RWPE2 (cell line): ENCODE data around the gene CEP72.

Experiments used
- ATAC-seq: fragments of 200-7000 bp; cut with Tn5 transposase; 3 replicates; pipeline ENCODE4 v1.9.1; 2021; ENCODE audit warnings: low read depth
- DNase-seq: peaks from one replicate; pipeline ENCODE4 v3.0.0-alpha.2; 2020; ENCODE audit warnings: low spot score
- H3K27ac ChIP-seq: fragments of 450-650 bp; 2 replicates; pipeline ENCODE4 v1.5.1; 2017; ENCODE audit warnings: mild to moderate bottlenecking; ENCODE audit not compliant: poor library complexity, severe bottlenecking
- H3K27me3 ChIP-seq: fragments of 250-450 bp; sonication (Bioruptor Pico); 2 replicates; pipeline ENCODE4 v1.5.1; 2021; ENCODE audit warnings: mild to moderate bottlenecking, moderate library complexity; ENCODE audit not compliant: insufficient read depth, poor library complexity, severe bottlenecking
- H3K36me3 ChIP-seq: fragments of 250-450 bp; sonication (Bioruptor Pico); 2 replicates; pipeline ENCODE4 v1.5.1; 2020; ENCODE audit warnings: low read depth, mild to moderate bottlenecking, moderate library complexity
- H3K4me1 ChIP-seq: fragments of 250-450 bp; sonication (Bioruptor Pico); 2 replicates; pipeline ENCODE4 v1.5.1; 2021; ENCODE audit warnings: mild to moderate bottlenecking, moderate library complexity; ENCODE audit not compliant: insufficient read depth, poor library complexity, severe bottlenecking
- H3K4me3 ChIP-seq: fragments of 250-450 bp; sonication (Bioruptor Pico); 2 replicates; pipeline ENCODE4 v1.5.1; 2021; ENCODE audit warnings: mild to moderate bottlenecking, moderate library complexity; ENCODE audit not compliant: severe bottlenecking
- H3K9me3 ChIP-seq: fragments of 250-450 bp; sonication (Bioruptor Pico); 2 replicates; pipeline ENCODE4 v1.5.1; 2021; ENCODE audit warnings: mild to moderate bottlenecking, moderate library complexity; ENCODE audit not compliant: severe bottlenecking
- TF ChIP-seq, protein P1 (sequence below): fragments of 450-650 bp; IDR thresholded peaks from one replicate; pipeline ENCODE4 v1.5.1; 2017; ENCODE audit warnings: mild to moderate bottlenecking, moderate library complexity; ENCODE audit not compliant: poor library complexity, severe bottlenecking

The CEP72 gene

GRCh38 chr5:646396-647201 lies 34.5 kb downstream of the CEP72 start:
- Histone ChIP-seq H3K4me1 (no peaks in the 10 kb centered on the region), H3K36me3 (peaks cover 50% of the 10 kb centered on the region), H3K9me3 (no peaks in the 10 kb centered on the region), H3K27ac (no peak overlapping the region), H3K4me3 (no peak overlapping the region), H3K27me3 (no peaks in the 10 kb centered on the region)
- ATAC-seq (no peak), DNase-seq (no peak)
- TF ChIP-seq, protein P1, sequence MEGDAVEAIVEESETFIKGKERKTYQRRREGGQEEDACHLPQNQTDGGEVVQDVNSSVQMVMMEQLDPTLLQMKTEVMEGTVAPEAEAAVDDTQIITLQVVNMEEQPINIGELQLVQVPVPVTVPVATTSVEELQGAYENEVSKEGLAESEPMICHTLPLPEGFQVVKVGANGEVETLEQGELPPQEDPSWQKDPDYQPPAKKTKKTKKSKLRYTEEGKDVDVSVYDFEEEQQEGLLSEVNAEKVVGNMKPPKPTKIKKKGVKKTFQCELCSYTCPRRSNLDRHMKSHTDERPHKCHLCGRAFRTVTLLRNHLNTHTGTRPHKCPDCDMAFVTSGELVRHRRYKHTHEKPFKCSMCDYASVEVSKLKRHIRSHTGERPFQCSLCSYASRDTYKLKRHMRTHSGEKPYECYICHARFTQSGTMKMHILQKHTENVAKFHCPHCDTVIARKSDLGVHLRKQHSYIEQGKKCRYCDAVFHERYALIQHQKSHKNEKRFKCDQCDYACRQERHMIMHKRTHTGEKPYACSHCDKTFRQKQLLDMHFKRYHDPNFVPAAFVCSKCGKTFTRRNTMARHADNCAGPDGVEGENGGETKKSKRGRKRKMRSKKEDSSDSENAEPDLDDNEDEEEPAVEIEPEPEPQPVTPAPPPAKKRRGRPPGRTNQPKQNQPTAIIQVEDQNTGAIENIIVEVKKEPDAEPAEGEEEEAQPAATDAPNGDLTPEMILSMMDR: no peak

DNA sequence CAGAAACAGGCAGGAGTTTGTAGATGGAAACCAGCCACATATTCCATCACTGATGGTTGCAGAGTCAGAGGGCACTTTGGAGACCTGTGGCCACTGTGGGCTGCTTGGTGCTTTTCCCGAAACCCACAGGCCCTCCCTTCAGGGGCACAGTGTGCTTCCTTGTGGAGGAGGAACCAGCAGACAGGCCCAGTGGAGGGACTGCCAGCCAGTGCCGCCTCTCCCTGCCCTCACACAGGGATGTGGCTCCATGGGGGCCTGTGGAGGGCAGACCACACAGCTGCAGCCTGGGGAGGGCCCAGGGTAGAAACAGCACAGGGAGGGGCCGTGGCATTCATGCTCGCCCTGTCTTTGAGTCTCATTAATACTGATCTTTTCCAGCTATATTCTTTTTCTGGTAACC lies 35.2 kb downstream of the CEP72 start:
- TF ChIP-seq, protein P1: no peak
- DNase-seq (no peak), ATAC-seq (no peak)
- Histone ChIP-seq H3K4me3 (no peak overlapping the region), H3K27ac (no peak overlapping the region), H3K4me1 (no peaks in the 10 kb centered on the region), H3K9me3 (no peaks in the 10 kb centered on the region), H3K27me3 (no peaks in the 10 kb centered on the region), H3K36me3 (peaks cover 54% of the 10 kb centered on the region)

DNA sequence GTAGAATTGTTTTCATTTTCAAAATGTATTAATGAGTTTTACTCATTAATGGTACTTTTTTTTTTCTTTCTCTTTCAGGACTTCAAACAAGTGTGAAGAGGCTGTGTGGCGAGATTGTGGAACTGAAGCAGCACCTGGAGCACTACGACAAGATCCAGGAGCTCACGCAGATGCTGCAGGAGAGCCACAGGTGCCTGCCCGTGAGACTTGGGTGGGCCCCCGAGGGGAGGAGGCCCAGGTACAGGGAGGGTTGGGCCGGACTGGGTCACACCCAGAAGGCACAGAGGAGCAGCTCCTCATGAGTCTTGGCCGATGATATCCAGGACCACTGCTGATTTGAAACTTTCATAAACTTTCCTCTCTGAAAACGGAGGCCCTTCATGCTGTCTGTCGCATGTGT lies 35.6 kb downstream of the CEP72 start:
- TF ChIP-seq, protein P1: no peak
- Histone ChIP-seq H3K4me3 (no peak overlapping the region), H3K4me1 (no peaks in the 10 kb centered on the region), H3K27ac (no peak overlapping the region), H3K27me3 (no peaks in the 10 kb centered on the region), H3K9me3 (no peaks in the 10 kb centered on the region), H3K36me3 (peaks cover 54% of the 10 kb centered on the region)
- ATAC-seq (no peak), DNase-seq (no peak)

GRCh38 chr5:651296-652022 lies 39.3 kb downstream of the CEP72 start:
- H3K4me1 ChIP-seq: no peaks in the 10 kb centered on the region
- no peaks in the 10 kb centered on the region for H3K27me3 ChIP-seq
- TF ChIP-seq, protein P1: no peak
- no peaks in the 10 kb centered on the region for H3K9me3 ChIP-seq
- no peak overlapping the region for H3K4me3 ChIP-seq
- ATAC-seq: no peak
- no peak for DNase-seq
- H3K27ac ChIP-seq: no peak overlapping the region
- H3K36me3 ChIP-seq: peaks cover 50% of the 10 kb centered on the region
